ENCODE measurements around the gene UPK3A. TPM values are rescaled to one million over a fixed set of nuclear protein-coding genes. Genes with fewer than 3 reads are reported as not detected.
"Not testable (repeated sequence)": the region's sequence is repeated elsewhere in the genome, so short reads cannot be mapped to it uniquely, and the experiment has no call there.

UPK3A gene
- total RNA-seq, 1 donor from 2014 or later = 1.4 TPM

DNA sequence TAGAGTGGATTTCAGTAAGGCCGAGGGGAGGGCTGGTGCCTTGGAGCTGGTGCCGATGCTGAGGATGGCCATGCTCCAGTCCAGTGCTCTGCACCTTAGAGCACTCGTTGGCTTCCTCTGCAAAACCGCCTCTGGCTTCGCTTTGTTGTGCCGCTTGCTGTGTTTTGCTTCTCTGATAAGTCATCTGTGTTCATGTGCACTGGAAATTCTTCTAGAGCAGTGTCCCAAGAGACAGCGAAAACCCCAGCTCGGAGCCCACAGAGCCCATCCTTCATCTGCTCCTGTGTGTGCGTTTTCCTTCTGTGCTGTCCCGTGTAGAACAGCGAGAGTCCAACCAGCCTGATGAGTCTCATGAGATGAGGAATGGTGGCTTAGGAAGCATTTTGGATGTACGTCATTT is 37.1 kb downstream of the UPK3A start:
- Mint-ChIP-seq H3K36me3 (ENCODE audit: low read depth) (peaks cover 32% of the 10 kb centered on the region), H3K4me3 (no peak overlapping the region), H3K9me3 (no peaks in the 10 kb centered on the region), H3K27me3 (no peaks in the 10 kb centered on the region), H3K4me1 (peaks cover 51% of the 10 kb centered on the region), H3K27ac (no peak overlapping the region)
- TF ChIP-seq, protein P1, sequence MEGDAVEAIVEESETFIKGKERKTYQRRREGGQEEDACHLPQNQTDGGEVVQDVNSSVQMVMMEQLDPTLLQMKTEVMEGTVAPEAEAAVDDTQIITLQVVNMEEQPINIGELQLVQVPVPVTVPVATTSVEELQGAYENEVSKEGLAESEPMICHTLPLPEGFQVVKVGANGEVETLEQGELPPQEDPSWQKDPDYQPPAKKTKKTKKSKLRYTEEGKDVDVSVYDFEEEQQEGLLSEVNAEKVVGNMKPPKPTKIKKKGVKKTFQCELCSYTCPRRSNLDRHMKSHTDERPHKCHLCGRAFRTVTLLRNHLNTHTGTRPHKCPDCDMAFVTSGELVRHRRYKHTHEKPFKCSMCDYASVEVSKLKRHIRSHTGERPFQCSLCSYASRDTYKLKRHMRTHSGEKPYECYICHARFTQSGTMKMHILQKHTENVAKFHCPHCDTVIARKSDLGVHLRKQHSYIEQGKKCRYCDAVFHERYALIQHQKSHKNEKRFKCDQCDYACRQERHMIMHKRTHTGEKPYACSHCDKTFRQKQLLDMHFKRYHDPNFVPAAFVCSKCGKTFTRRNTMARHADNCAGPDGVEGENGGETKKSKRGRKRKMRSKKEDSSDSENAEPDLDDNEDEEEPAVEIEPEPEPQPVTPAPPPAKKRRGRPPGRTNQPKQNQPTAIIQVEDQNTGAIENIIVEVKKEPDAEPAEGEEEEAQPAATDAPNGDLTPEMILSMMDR (IDR thresholded peaks at IDR 0.05) = no peak
- POLR2A ChIA-PET = interaction anchor here (0.6 kb wide), 1 partner anchor 146 kb away, joined by 3 read pairs; no protein-coding TSS in a partner anchor
- DNase-seq = no peak
- peak; percentile 35 for ATAC-seq (ENCODE audit: low read depth)
- CTCF ChIA-PET = no interaction called here
- intact Hi-C loops (cut with micrococcal nuclease) = no loop called here

DNA sequence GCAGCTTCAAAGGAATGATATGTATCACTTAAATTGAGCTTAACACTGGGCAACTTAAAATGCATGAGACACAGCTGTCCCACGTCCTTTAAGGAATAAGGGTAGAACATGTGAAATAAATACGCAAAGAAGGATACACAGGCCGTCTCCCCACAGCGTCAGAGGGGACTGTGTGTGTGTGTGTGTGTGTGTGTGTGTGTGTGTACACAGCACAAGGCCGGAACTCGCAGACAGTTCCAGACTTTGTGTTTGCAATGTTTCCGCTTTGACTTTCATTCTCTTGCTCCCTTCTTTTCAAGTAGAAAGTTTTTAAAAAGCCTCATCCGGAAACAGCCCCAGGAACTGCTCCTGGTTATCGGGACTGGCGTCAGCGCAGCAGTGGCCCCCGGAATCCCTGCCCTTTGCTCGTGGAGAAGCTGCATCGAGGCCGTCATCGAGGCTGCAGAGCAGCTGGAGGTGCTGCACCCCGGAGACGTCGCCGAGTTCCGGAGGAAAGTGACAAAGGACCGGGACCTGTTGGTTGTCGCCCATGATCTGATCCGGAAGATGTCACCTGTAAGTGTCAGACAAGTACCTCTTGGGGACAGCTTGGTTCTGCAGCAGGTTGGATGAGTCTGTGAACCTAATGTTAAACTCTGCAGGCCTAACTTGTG is 38.2 kb downstream of the UPK3A start:
- H3K27me3 Mint-ChIP-seq = no peaks in the 10 kb centered on the region
- H3K4me1 Mint-ChIP-seq = peaks cover 40% of the 10 kb centered on the region
- H3K36me3 Mint-ChIP-seq (ENCODE audit: low read depth) = peaks cover 40% of the 10 kb centered on the region
- H3K27ac Mint-ChIP-seq = no peak overlapping the region
- DNase-seq (no peak), ATAC-seq (ENCODE audit: low read depth) (no peak)
- H3K4me3 Mint-ChIP-seq = no peak overlapping the region
- H3K9me3 Mint-ChIP-seq = no peaks in the 10 kb centered on the region
- CTCF ChIA-PET = no interaction called here
- TF ChIP-seq, protein P1 (IDR thresholded peaks at IDR 0.05) = no peak
- intact Hi-C loops (cut with micrococcal nuclease) = no loop called here
- POLR2A ChIA-PET = interaction anchor here (0.6 kb wide), 1 partner anchor 409 kb away, joined by 3 read pairs; no protein-coding TSS in a partner anchor

DNA sequence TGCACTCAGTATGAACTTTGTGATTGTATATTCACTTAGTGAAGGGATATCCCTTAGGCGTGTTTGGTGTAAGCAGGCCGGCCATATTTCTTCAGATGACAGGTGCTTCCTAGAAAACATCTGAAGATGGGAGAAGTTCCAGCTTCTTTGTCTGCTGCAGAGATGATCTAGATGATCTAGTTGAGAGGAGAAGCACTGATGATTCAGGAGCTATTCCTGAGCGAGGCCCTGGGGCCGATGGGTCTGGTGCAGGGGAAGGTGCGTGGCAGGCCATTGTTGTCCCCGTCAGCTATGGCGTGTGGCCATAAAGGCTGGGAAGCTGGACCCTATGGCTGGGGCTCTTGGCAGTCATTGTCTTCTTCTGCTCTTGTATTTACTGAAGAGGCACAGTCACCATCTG is 38.9 kb downstream of the UPK3A start:
- Mint-ChIP-seq H3K27ac (no peak overlapping the region), H3K4me1 (peaks cover 33% of the 10 kb centered on the region), H3K9me3 (no peaks in the 10 kb centered on the region), H3K27me3 (no peaks in the 10 kb centered on the region), H3K4me3 (no peak overlapping the region), H3K36me3 (ENCODE audit: low read depth) (peaks cover 40% of the 10 kb centered on the region)
- ChIA-PET CTCF (no interaction called here), POLR2A (no interaction called here)
- ATAC-seq (ENCODE audit: low read depth) (no peak), DNase-seq (no peak)
- TF ChIP-seq, protein P1 (IDR thresholded peaks at IDR 0.05) = no peak
- intact Hi-C loops (cut with micrococcal nuclease) = no loop called here

DNA sequence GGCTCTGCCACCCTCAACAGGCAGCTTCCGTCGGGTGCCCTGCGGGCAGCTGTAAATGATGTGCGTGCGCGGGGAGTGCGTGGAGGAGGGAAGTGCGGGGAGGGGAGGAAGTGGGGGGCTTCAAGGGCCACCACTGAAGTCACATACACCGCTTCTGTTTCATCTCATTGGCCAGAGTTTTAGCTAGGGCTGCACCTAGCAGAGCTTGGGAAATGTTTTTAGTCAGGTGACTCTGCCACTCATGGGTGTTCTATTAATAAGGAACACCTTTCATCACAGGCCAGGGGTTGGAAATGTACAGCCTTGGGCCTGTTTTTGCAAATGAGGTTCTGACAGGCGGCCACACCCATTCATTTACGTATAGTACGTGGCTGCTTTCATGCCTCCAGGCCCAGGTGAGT is 39.6 kb downstream of the UPK3A start:
- Mint-ChIP-seq H3K27ac (no peak overlapping the region), H3K4me3 (no peak overlapping the region)
- no peak for DNase-seq

GRCh38 chr22:45328261-45328660 is 43.5 kb downstream of the UPK3A start:
- H3K27ac Mint-ChIP-seq, H3K4me1 Mint-ChIP-seq, DNase-seq: not testable (repeated sequence)

More for the DNA sequence above, 39.6 kb downstream of the UPK3A start:
- ChIA-PET CTCF (no interaction called here), POLR2A (no interaction called here)
- no peaks in the 10 kb centered on the region for H3K27me3 Mint-ChIP-seq
- no peaks in the 10 kb centered on the region for H3K9me3 Mint-ChIP-seq
- ATAC-seq (ENCODE audit: low read depth) = no peak
- intact Hi-C loops (cut with micrococcal nuclease) = no loop called here
- H3K4me1 Mint-ChIP-seq = peaks cover 27% of the 10 kb centered on the region
- H3K36me3 Mint-ChIP-seq (ENCODE audit: low read depth) = peaks cover 42% of the 10 kb centered on the region
- TF ChIP-seq, protein P1 (IDR thresholded peaks at IDR 0.05) = no peak

More at GRCh38 chr22:45328261-45328660, 43.5 kb downstream of the UPK3A start:
- intact Hi-C loops (cut with micrococcal nuclease); H3K4me3 Mint-ChIP-seq; POLR2A ChIA-PET; H3K27me3 Mint-ChIP-seq; CTCF ChIA-PET; ATAC-seq (ENCODE audit: low read depth); H3K9me3 Mint-ChIP-seq: not testable (repeated sequence)
- peaks cover 68% of the 10 kb centered on the region for H3K36me3 Mint-ChIP-seq (ENCODE audit: low read depth)
